Trophoblast cell (in vitro differentiated cells and primary cell): ENCODE data around the gene RRAS.
"Not testable (repeated sequence)": the region's sequence is repeated elsewhere in the genome, so short reads cannot be mapped to it uniquely, and the experiment has no call there.

Experiments used
- DNase-seq, 2 donors: peaks; one replicate each; pipeline ENCODE4 v3.0.0-alpha.2; 2016
- H2AFZ ChIP-seq: 2 replicates; pipeline ENCODE4 v1.6.1; 2013; ENCODE audit warnings: low read length, moderate library complexity, mild to moderate bottlenecking; ENCODE audit not compliant: insufficient read depth, poor library complexity
- H2AK5ac ChIP-seq: 2 replicates; pipeline ENCODE4 v1.6.1; 2013; ENCODE audit warnings: mild to moderate bottlenecking, low read length
- H2BK120ac ChIP-seq: 2 replicates; pipeline ENCODE4 v1.6.1; 2013; ENCODE audit warnings: low read length, mild to moderate bottlenecking, moderate library complexity; ENCODE audit not compliant: insufficient read depth, poor library complexity
- H2BK12ac ChIP-seq: 2 replicates; pipeline ENCODE4 v1.6.1; 2013; ENCODE audit warnings: mild to moderate bottlenecking, low read length, moderate library complexity
- H2BK5ac ChIP-seq: 2 replicates; pipeline ENCODE4 v1.6.1; 2013; ENCODE audit warnings: low read length, low read depth, moderate library complexity, mild to moderate bottlenecking; ENCODE audit not compliant: poor library complexity
- H3K14ac ChIP-seq: 2 replicates; pipeline ENCODE4 v1.6.1; 2013; ENCODE audit warnings: mild to moderate bottlenecking, low read length
- H3K18ac ChIP-seq: 2 replicates; pipeline ENCODE4 v1.6.1; 2013; ENCODE audit warnings: mild to moderate bottlenecking, low read length
- H3K23ac ChIP-seq: 2 replicates; pipeline ENCODE4 v1.6.1; 2013; ENCODE audit warnings: low read length
- H3K27ac ChIP-seq: 2 replicates; pipeline ENCODE4 v1.5.1; 2013; ENCODE audit warnings: low read depth, mild to moderate bottlenecking, inconsistent platforms, low read length, moderate library complexity
- H3K27me3 ChIP-seq: 2 replicates; pipeline ENCODE4 v1.6.1; 2013; ENCODE audit warnings: inconsistent platforms, mild to moderate bottlenecking, low read length, moderate library complexity; ENCODE audit not compliant: insufficient read depth
- H3K36me3 ChIP-seq, 2 experiments: 1 replicate in 1 of 2; 2 replicates in 1 of 2; pipeline ENCODE4 v1.6.1; 2013; ENCODE audit warnings: low read length in 2 of 2, mild to moderate bottlenecking in 2 of 2, moderate library complexity in 1 of 2; ENCODE audit not compliant: insufficient read depth in 2 of 2, control insufficient read depth in 1 of 2
- H3K4ac ChIP-seq: 2 replicates; pipeline ENCODE4 v1.6.1; 2013; ENCODE audit warnings: low read depth, mild to moderate bottlenecking, low read length, moderate library complexity
- H3K4me1 ChIP-seq, 2 experiments: 1 replicate in 1 of 2; 2 replicates in 1 of 2; pipeline ENCODE4 v1.6.1; 2013; ENCODE audit warnings: low read length in 2 of 2, mild to moderate bottlenecking in 2 of 2, moderate library complexity in 1 of 2; ENCODE audit not compliant: insufficient read depth in 2 of 2, control insufficient read depth in 1 of 2
- H3K4me2 ChIP-seq: 2 replicates; pipeline ENCODE4 v1.6.1; 2013; ENCODE audit warnings: inconsistent platforms, mild to moderate bottlenecking, low read length, moderate library complexity
- H3K4me3 ChIP-seq: 2 replicates; pipeline ENCODE4 v1.5.1; 2013; ENCODE audit warnings: mild to moderate bottlenecking, low read depth, low read length, inconsistent platforms
- H3K79me1 ChIP-seq: one replicate; pipeline ENCODE4 v1.6.1; 2013; ENCODE audit warnings: low read length
- H3K79me2 ChIP-seq: 2 replicates; pipeline ENCODE4 v1.6.1; 2013; ENCODE audit warnings: low read length, mild to moderate bottlenecking; ENCODE audit not compliant: control insufficient read depth, insufficient read depth, poor library complexity
- H3K9ac ChIP-seq: 2 replicates; pipeline ENCODE4 v1.6.1; 2013; ENCODE audit warnings: mild to moderate bottlenecking, low read length
- H3K9me3 ChIP-seq: 2 replicates; pipeline ENCODE4 v1.6.1; 2013; ENCODE audit warnings: low read depth, mild to moderate bottlenecking, control low read depth, inconsistent platforms, low read length; ENCODE audit not compliant: insufficient read depth
- H4K12ac ChIP-seq: 2 replicates; pipeline ENCODE4 v1.6.1; 2013; ENCODE audit warnings: low read depth, mild to moderate bottlenecking, low read length, moderate library complexity
- H4K8ac ChIP-seq: 2 replicates; pipeline ENCODE4 v1.6.1; 2013; ENCODE audit warnings: low read depth, mild to moderate bottlenecking, low read length, moderate library complexity
- H4K91ac ChIP-seq: one replicate; pipeline ENCODE4 v1.6.1; 2013; ENCODE audit warnings: low read depth, mild to moderate bottlenecking, low read length, moderate library complexity
- WGBS: extraction: QIAGEN DNeasy Blood & Tissue Kit; methylation state at CpG from one replicate; pipeline ENCODE4 v1.1.7; 2013; ENCODE audit warnings: missing lambda C conversion rate; ENCODE audit not compliant: insufficient read length, insufficient coverage; ENCODE audit errors: extremely low coverage; 5-methylcytosine and 5-hydroxymethylcytosine counted together

RRAS gene

GRCh38 chr19:49637821-49638738 is 1.9 kb downstream of the RRAS start:
- Histone ChIP-seq H2BK5ac (no peak overlapping the region), H3K4ac (no peak overlapping the region), H3K79me2 (peaks cover 11% of the 10 kb centered on the region), H3K9ac (no peak overlapping the region), H3K14ac (peak overlapping the region; percentile 68), H4K8ac (peak overlapping the region; percentile 52), H4K91ac (peak overlapping the region; percentile 58), H2BK120ac (peak overlapping the region; percentile 30), H3K79me1 (peaks cover 25% of the 10 kb centered on the region), H3K4me3 (no peak overlapping the region), H3K9me3 (no peaks in the 10 kb centered on the region), H3K4me1 (peaks cover 13 to 29% of the 10 kb centered on the region in 2 experiments), H3K18ac (no peak overlapping the region), H3K27me3 (no peaks in the 10 kb centered on the region), H2AFZ (peak overlapping the region; percentile 44), H3K23ac (no peak overlapping the region), H3K4me2 (peak overlapping the region; percentile 43), H2BK12ac (no peak overlapping the region), H3K27ac (peak overlapping the region; percentile 8), H2AK5ac (no peak overlapping the region), H4K12ac (no peak overlapping the region), H3K36me3 (peaks cover 0 to 7% of the 10 kb centered on the region in 2 experiments)
- DNase-seq: peak; percentile 63 to 73
- no CpG with 5 or more reads among the region's 19 CpGs for WGBS

- Histone ChIP-seq H3K27ac (no peak overlapping the region), H3K4me1 (peaks cover 13 to 25% of the 10 kb centered on the region in 2 experiments), H3K4me2 (no peak overlapping the region), H4K12ac (no peak overlapping the region), H2BK120ac (no peak overlapping the region), H4K8ac (no peak overlapping the region), H2AK5ac (no peak overlapping the region), H3K27me3 (no peaks in the 10 kb centered on the region), H3K14ac (no peak overlapping the region), H3K23ac (no peak overlapping the region), H3K4me3 (no peak overlapping the region), H3K4ac (no peak overlapping the region), H3K79me2 (peaks cover 4% of the 10 kb centered on the region), H3K9ac (no peak overlapping the region), H3K18ac (no peak overlapping the region), H3K79me1 (peaks cover 18% of the 10 kb centered on the region), H2AFZ (no peak overlapping the region), H3K36me3 (peaks cover 0 to 7% of the 10 kb centered on the region in 2 experiments), H2BK5ac (no peak overlapping the region), H2BK12ac (no peak overlapping the region), H3K9me3 (no peaks in the 10 kb centered on the region), H4K91ac (no peak overlapping the region)
- no peak for DNase-seq
- WGBS: no CpG with 5 or more reads among the region's 30 CpGs
Measured at GRCh38 chr19:49636233-49636932, 3.6 kb downstream of the RRAS start.

GRCh38 chr19:49635530-49636232 is 4.3 kb downstream of the RRAS start:
- Histone ChIP-seq H2BK5ac (no peak overlapping the region), H3K27me3 (no peaks in the 10 kb centered on the region), H3K27ac (no peak overlapping the region), H3K18ac (no peak overlapping the region), H3K9me3 (no peaks in the 10 kb centered on the region), H4K12ac (no peak overlapping the region), H2AFZ (no peak overlapping the region), H3K4me3 (no peak overlapping the region), H3K4me1 (peaks cover 10 to 20% of the 10 kb centered on the region in 2 experiments), H3K4ac (no peak overlapping the region), H3K79me1 (peaks cover 11% of the 10 kb centered on the region), H2BK120ac (no peak overlapping the region), H3K23ac (no peak overlapping the region), H3K4me2 (no peak overlapping the region), H3K36me3 (peaks cover 0 to 7% of the 10 kb centered on the region in 2 experiments), H3K14ac (no peak overlapping the region), H4K91ac (no peak overlapping the region), H3K9ac (no peak overlapping the region), H2BK12ac (no peak overlapping the region), H3K79me2 (peaks cover 2% of the 10 kb centered on the region), H2AK5ac (peak overlapping the region; percentile 25), H4K8ac (no peak overlapping the region)
- DNase-seq: no peak
- WGBS: no CpG with 5 or more reads among the region's 24 CpGs

GRCh38 chr19:49633273-49633672 is 6.7 kb downstream of the RRAS start:
- H3K27ac ChIP-seq, H4K91ac ChIP-seq, H2AFZ ChIP-seq, H3K18ac ChIP-seq, H2BK5ac ChIP-seq, H3K27me3 ChIP-seq, H3K79me2 ChIP-seq, H2BK12ac ChIP-seq, H3K4ac ChIP-seq, H2AK5ac ChIP-seq, H3K4me2 ChIP-seq, H3K9me3 ChIP-seq, H4K8ac ChIP-seq, H3K79me1 ChIP-seq, H3K9ac ChIP-seq, H3K23ac ChIP-seq, H2BK120ac ChIP-seq, H3K14ac ChIP-seq, H4K12ac ChIP-seq, H3K4me3 ChIP-seq, H3K4me1 ChIP-seq: not testable (repeated sequence)
- no CpG with 5 or more reads among the region's 9 CpGs for WGBS
- peaks cover 2 to 10% of the 10 kb centered on the region in 2 experiments for H3K36me3 ChIP-seq
- DNase-seq: peak; percentile 33 to 50
